Activated CD8-positive, alpha-beta memory T cell treated with anti-CD3 and anti-CD28 coated beads for 48 hours (primary cell): Measurements from ENCODE around the gene DDT.
"Not testable (repeated sequence)": the region's sequence is repeated elsewhere in the genome, so short reads cannot be mapped to it uniquely, and the experiment has no call there.

ENCODE experiments used
- DNase-seq, 3 experiments: peaks; one replicate each; pipeline ENCODE4 v3.0.0-alpha.2; 2020; ENCODE audit warnings: low read depth in 2 of 3, low spot score in 2 of 3

The DDT gene

DNA sequence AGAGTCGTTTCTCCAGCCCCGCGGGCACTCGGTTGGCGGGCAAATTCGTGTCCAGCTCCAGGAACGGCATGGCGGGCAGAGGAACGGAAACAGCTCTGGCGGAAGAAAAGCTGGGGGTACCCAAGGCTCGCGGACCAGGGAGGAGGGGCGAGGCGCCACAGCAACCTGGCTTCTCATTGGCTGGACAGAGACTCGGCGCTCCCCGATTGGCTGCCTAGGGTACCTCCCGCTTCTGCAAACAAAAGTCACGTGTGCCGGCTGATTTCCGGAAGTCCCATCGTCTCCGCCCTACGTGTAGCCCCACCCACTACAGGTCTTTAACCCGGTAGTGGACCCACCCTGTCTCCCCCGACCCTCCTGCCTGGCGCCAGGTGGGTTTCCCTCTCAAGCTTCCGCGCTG is at the start of gene DDT:
DDT (minus strand) TSS at position 97 of the 400 bp plus-strand sequence; CDS start at position 70, 27 bp downstream.
- not testable (repeated sequence) for DNase-seq

DNA sequence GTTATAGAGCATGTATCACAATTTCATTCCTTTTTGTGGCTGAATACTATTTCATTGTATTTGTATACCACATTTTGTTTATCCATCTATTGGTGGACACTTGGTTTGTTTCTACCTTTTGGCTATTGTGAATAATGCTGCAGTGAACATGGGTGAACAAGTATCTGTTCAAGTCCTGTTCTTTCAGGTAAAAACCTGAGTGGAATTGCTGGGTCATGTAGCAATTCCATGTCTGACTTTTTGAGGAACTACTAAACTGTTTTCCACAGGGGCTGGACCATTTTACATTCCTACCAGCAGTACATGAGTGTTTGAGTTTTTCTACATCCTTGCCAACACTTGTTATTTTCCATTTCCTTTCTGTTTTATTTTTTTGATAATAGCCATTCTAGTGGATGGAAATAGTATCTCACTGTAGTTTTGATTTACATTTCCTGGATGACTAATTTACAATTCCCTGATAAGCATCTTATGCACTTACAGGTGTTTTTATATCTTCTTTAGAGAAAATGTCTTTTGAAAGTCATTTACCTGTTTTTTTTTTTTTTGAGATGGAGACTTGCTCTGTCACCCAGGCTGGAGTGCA is 49.1 kb upstream of the DDT start:
- DNase-seq, result no peak

DNA sequence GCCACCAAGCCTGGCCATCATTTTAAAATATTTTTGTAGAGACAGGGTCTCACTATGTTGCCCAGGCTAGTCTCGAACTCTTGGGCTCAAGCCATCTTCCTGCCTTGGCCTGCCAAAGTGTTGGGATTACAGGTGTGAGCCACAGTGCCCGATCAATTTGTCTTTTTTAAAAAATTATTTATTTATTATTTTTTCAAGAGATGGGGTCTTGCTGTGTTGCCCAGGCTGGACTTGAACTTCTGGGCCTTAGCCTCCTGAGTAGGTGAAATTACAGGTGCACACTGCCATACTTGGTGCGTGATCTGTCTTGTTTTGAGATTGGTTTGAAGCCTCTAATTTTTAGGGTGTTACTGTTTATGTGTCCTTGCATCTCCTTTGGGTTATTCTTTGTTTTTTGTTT is 47.1 kb upstream of the DDT start:
- no peak for DNase-seq

DNA sequence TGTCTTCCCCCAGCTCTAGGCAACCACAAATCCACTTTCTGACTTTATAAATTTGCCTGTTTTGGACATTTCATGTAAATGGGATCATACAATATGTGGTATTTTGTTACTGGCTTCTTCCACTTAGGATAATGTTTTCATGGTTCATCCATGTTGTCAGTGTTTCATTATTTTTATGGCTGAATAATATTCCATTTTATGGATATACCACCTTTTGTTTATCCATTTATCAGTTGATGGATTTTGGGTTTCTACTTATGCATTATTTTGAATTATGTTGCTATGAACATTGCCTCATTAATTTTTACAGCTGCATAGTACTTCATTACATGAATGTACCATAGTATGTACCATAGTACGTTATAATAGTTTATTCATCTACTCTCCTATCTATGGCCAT is 41.9 kb upstream of the DDT start:
- no peak for DNase-seq

DNA sequence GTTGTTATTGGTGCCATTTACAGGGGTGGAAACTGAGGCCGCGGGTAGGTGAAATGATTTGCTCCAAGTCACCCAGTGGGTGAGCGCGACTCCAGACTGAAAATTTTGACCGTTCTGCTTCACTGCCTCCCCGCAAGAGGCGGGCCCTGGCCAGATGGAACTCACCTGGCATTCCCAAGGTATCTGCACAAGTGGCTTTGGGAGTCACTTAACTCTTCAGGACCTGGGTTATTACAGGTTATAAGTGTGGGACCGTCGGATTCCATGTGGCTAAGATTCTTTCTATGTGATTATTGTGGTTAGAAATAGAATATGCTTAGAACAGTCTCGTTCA is 37.5 kb upstream of the DDT start:
- no peak for DNase-seq

DNA sequence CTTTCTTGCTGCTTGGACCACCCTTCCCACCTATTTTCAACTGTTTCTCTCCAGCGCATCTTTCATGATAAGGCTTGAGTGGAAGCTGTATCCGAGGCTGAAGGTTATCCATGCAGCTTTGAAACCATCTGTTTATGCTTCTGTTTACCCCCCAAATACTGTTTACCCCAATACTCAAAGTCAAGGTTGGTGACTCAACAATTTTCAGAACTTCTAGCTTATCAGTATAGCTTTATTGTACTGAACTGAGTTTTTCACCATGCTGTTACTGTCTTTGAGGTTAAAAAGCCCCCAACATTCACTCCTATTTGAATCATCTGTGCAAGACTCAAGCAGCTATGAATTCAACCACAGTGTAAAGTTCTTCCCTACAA is 35.8 kb upstream of the DDT start:
- no peak for DNase-seq

DNA sequence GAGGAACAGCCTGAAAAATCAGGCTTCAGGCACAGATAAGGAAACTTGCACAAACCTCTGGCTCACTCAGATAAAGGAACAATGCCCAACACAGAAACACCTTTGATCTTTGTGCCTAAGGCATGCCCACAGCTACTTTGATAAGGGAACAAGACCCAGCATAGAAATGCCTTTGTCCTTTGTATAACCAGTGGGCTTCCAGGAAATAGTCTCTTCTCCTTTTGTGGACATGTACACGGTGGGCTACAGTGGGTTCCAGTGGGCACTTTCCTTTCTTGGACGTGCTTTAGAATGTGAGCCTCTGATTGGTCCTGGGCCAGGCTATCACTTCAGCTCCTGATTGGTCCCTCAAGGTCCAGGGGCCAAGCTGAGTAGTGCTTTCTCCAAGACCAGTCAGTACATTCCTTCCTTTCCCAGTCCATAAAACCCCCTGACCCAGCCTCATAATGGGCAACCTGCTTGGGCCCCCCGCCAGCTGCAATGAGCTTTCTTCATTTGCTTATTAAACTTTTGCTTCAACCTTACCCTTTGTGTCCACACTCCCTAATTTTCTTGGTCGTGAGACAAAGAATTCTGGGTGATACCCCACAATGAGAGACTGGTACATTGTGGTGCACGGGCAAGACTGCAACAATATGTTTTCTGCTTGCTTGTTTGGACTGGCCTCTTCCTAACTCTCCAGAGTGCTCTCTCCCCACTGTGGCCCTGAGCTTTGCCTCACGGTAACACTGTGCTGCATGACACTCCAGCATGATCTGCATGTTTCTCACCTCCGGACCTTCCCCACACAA is 35.2 kb upstream of the DDT start:
- no peak for DNase-seq

DNA sequence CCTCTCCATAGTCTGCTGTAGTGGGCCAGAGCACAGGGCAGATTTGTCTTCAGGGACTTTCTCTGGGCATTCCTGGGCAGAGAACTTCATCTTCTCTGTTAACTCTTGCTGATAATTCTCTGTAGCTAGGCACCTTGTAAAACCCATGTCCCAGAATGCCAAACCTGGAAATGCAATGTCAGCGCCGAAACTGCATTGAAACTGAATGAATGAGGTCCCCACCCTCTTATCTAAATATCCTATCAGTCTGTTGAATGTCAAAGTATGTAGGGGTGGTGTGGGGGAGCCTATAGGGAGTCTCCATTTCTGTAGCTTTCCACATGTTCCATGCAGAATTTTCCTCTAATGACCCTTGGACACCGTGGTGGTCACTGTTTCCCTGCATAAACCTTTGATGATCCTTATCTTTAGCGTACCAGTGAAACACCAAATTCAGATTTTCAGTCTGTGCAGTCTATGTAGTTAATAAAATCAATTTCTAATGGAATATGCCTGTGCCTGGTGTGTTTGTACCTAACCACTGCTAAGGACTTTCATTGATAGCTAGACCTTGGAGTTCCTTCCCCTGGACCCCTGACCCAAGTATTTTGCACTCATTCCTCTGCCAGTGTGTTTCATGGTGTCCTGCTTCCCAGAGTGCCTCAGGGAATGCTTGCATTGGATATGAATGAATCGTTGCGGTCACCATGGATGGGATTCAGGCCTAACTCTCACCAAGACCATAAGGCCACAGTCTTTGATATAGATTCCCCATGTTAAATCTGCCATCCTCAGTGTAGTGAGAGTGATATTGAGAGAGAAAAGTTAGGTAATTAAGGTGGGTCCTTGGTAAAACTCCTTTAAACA is 34.4 kb upstream of the DDT start:
- DNase-seq, result no peak

DNA sequence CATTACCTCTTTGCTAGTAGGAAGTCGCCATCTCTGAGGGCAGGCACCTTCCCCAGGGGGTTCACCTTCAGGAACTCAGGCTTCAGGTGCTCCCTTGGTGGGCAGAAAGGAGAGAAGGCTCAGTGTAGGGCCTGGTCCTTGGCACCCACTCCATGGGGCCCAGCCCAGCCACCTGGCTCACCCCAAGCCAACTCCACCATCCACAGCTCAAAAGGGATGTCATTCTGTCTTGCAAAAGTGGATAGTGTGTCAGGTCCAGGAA is 33.7 kb upstream of the DDT start:
- DNase-seq, result no peak

DNA sequence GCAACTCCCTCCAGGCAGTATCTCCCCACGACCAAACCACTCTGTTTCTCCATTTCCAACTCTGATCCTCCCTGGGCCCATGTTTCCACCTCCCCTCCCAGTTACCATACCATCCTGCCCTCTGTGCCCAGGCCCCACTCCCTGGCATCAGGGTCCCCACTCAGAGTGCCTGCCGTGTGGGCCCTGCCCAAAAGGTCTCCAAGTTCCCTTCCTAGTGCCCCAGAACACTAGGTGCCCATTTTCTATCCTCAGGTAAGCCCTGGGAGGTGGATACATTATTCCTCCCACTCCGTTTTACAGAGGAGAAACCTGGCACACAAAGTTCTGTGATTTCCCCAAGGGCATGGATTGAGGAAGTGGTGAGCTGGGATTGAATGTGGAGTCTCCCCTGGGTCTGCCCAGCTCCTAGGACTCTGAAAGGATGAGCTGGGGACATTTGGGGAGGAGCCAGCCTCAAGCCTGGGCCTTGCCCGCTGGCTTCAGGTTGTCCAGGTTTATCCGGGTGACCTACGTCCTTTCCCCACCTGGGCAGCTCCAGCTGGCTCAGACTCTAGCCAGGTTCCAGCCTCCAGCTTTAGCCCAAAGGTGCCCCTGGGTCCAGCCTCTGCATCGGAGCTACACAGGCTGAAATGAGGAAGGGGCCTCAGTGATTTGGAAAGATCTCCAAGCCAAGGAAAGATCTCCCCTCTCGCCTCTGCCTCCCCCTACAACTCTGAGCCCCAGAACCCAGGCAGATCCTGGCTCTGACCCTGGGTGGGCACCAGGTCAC is 33.2 kb upstream of the DDT start:
- no peak for DNase-seq

DNA sequence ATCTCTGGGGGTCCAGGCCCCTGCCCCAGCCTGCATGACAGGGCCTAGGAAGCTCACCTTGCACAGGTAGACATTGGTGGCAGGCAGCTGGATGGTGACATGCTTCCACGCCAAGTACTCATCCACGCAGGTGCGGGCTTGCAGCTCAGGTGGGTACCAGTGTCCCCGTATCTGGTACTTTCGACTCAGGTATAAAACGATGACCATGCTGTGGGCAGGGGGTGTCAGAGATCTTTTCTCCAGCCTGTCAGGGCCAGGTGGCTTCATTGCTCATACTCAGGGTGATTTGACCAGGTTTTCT is 32.6 kb upstream of the DDT start:
- DNase-seq, result no peak

DNA sequence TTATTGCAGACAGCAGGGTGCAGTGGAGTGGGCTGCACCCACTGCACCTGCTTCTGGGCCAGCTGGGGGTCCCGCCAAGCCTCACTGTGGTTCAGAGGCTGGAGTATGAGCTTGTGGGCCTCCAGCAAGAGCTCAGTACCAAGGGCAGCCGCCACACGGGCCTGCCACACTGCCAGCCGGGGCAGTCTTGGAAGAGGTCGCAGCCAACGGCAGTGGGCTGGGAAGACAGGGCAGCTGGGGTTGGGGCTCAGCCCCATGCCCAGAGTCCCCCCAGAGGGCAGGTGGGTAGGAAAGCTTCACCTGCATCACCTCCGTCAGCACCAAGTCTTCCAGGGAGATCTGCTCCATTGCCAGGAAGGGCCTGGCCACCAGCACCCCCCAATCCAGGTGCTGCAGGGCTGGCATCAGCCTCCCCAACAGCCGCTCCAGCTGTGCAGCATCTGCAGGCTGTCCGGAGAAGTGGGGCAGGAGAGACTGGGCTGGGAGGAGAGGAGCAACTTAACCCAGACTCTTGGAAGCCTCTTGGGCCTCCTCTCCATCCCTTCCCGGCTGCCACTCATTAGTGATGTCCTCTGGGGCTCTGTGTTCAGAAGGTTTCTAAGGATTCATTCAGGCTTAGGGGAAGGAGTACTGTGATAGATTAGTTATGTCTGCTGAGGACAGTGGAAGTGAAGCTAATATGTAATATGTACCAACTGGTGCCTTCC is 32.1 kb upstream of the DDT start:
- DNase-seq, result no peak

DNA sequence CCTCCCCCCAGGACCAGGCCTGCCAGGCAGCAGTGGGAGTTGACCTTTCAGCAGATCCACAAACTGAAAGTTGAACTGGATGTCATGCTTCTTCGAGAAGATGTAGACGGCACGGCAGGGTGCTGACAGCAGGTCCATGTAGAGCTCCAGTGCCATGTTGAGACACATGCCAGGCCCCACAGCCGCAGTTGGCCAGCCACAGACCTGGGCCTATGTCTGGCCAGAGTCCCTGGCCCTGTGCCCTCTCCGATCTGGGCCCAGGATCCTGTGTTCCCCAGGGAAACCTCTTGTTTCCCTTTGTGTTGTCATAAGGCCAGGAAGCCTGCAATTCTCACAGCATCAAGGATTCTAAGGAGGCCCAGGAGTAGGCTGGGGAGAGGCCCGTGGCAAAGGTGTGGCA is 31.0 kb upstream of the DDT start, which contains the start of gene GSTT4:
GSTT4 (minus strand) TSS at position 253 of the 400 bp plus-strand sequence; CDS start at position 156, 97 bp downstream.
- no peak for DNase-seq

DNA sequence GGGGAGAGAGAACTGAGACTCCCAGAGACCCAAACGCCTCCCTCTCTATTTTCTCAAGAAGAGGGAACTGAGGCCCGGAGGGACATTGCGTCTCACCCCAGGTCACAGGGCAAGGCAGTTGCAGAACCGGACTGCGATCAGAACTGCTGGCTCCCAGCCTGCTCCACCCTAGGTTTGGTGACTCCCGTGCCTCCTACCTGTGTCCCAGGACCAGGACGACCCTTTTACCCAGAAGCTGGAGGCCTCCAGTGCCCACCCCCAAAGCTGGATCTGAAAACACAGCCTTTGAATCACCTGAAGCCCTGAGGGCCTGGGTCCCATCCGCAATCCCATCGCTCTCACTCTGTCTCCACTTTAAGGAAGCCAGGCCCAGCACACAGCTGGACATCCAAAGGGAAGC is 29.6 kb upstream of the DDT start:
- no peak for DNase-seq

DNA sequence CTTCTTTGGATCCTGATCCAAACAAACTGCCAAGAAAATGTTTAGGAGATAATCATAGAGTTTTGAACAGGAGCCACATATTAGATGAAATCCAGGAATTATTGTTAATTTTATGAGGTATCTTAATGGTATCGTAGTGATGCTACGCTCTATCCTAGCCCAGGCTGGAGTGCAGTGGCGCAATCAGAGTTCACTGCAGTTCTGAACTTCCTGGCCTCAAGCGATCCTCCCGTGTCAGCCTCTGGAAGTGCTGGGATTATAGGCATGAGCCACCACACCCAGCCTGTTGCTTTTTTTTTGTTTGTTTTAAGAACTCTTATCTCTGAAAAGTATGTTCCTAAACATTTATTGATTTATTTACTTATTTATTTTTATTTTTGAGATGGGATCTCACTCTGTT is 28.6 kb upstream of the DDT start:
- no peak for DNase-seq

DNA sequence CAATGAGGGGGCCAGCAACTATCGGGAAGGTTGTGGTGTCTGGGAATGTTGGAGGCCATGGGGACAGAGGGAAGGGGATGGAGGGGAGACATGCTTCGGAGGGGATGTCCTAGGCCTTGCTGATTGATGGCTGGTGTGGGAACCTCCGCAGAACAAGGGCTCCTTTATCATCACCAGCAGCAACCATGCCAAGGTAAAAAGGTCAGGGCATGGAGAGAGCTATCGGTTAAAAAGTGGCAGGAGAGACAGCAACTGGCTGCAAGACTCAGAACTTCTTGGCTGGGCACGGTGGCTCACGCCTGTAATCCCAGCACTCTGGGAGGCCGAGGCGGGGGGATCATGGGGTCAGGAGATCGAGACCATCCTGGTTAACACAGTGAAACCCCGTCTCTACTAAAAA is 28.0 kb upstream of the DDT start:
- no peak for DNase-seq

DNA sequence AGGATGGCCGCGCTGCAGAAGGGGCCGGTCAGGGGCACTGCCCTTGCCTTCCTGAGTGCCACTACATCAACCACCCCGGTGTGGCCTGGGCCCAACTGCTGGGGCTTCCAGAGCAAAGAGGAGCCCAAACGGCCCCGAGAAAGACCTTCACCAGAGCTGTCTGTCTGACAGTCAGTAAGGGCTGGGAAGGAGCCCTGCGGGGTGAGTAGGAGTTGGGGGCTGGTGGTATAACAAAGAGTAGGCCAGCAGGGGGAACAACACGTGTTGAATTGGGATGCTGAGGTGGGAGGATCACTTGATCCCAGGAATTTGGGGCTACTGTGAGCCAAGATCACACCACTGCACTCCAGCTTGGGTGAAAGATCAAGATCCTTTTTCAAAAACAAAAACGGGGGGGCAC is 27.1 kb upstream of the DDT start:
- DNase-seq, result no peak

DNA sequence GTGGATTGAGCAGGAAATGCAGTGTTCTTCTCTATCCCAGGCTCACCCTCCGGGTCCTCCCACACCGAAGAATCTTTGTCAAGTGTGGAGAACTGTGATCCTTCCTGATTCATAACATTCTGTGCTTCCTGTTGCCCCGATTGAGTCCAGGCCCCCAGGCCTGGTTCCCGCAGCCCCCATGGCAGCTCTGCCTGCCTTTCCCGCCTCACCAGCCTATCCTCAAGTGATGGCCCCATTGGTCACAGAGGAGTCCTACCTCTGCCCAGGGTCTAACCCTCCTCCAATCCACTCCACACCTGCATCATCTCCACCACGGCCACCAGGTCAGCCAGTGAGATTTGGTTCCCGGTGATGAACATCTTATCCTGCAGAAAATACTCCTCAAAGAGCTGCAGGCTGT is 25.5 kb upstream of the DDT start:
- DNase-seq, result not testable (repeated sequence)

DNA sequence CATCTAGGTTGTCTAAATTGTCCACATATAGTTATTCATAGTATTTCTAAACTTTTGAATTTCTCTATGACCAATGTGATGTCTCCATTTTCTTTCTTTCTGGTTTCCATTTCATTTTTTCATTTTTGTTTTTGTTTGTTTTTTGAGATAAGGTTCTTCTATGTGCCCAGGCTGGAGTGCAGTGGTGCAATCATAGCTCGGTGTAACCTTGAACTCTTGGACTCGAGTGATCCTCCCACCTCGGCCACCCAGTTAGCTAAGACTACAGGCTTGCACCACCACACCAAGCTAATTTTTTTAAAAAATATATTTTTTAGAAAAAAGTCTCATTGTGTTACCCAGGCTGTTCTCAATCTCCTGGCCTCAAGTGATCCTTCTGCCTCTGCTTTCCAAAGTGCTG is 22.9 kb upstream of the DDT start:
- no peak for DNase-seq

DNA sequence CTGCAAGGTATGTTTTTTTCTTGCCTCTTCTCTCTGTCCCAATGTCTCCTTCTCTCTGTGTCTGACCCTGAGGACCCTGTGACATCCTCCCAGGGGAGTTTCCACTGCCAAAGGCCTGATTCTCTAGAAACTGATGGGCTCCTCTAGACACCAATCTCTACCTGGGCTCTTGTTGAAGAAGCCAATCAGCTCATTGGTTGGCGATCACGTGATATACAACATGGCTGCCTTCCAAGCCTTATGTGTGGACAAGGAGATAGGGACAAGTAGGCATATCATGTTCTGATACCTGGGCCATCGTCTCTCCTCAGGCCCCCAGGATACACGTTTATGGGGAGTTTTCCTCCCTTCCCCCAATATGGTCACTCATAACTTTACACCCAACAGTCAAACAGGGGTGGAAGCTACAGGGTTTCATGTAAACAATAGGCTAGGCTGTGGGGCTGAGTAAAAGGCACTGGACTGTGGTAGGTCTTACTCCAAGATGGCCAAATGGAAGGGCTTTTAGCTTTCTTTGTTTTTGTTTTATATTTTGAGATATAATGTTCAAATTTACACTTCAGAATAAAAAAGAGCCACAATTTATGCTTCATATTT is 19.4 kb upstream of the DDT start:
- DNase-seq, result not testable (repeated sequence)

DNA sequence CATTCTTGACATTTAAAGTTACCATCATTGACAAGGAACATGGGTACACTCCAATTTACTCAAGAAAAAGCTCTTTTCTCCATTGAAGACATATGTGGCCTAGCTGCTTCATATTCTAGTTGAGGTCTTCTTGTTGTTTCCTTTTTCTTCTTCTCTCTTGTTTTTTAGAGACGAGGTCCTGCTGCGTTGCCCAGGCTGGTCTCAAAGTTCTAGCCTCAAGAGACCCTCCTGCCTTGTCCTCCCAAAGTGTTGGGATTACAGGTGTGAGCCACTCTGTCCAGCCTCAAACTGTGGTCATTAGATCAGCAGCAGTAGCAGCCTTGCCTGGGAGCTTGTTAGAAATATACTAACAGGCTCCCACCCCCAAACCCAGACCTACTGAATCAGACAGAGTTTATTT is 18.8 kb upstream of the DDT start:
- not testable (repeated sequence) for DNase-seq
